Measurements from ENCODE around the gene TTYH1. TPM values are rescaled to one million over a fixed set of nuclear protein-coding genes. Genes with fewer than 3 reads are reported as not detected.

The TTYH1 gene
- total RNA-seq, 1 donor from 2014 or later: 144 TPM

GRCh38 chr19:54391589-54392061 lies 23.6 kb upstream of the TTYH1 start:
- H3K4me3 Mint-ChIP-seq (ENCODE audit: low read depth): no peak overlapping the region
- H3K9me3 Mint-ChIP-seq (ENCODE audit: low read depth): no peaks in the 10 kb centered on the region
- H3K27me3 Mint-ChIP-seq: peaks cover 54% of the 10 kb centered on the region
- no peak overlapping the region for H3K27ac Mint-ChIP-seq
- H3K4me1 Mint-ChIP-seq (ENCODE audit: low read depth): no peaks in the 10 kb centered on the region
- DNase-seq (ENCODE audit: low spot score, unreplicated experiment): no peak
- TF ChIP-seq CTCF (IDR thresholded peaks at IDR 0.05; ENCODE audit: unreplicated experiment): no peak
- H3K36me3 Mint-ChIP-seq (ENCODE audit: insufficient read depth): no peaks in the 10 kb centered on the region

- TF ChIP-seq CTCF (IDR thresholded peaks at IDR 0.05; ENCODE audit: unreplicated experiment): no peak
- Mint-ChIP-seq H3K9me3 (ENCODE audit: low read depth) (no peaks in the 10 kb centered on the region), H3K4me1 (ENCODE audit: low read depth) (no peaks in the 10 kb centered on the region), H3K27ac (no peak overlapping the region), H3K36me3 (ENCODE audit: insufficient read depth) (no peaks in the 10 kb centered on the region), H3K27me3 (peaks cover 55% of the 10 kb centered on the region), H3K4me3 (ENCODE audit: low read depth) (no peak overlapping the region)
- DNase-seq (ENCODE audit: low spot score, unreplicated experiment): no peak
Observed at GRCh38 chr19:54392105-54392504, 23.2 kb upstream of the TTYH1 start.

DNA sequence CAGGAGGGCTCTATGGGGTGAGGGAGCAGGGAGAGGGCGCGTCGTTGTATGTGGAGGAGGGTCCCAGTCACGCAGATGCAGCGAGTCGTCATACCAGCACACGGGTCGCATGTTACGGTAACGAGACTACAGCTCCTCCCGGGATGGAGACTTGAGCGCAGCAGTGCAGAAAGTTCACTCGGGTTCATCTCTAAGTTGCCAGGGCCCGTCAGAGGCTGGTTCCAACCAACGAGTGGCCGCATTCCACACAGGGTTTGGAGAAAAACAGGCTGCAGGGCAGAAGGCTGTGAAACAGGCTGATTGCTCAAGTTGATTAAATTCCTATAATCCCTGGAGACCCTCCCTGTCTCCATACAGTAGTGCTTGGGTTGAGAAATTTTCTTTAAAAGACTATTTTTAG lies 21.9 kb upstream of the TTYH1 start:
- no peak for TF ChIP-seq CTCF (IDR thresholded peaks at IDR 0.05; ENCODE audit: unreplicated experiment)
- Mint-ChIP-seq H3K4me3 (ENCODE audit: low read depth) (no peak overlapping the region), H3K9me3 (ENCODE audit: low read depth) (no peaks in the 10 kb centered on the region), H3K27ac (no peak overlapping the region), H3K36me3 (ENCODE audit: insufficient read depth) (no peaks in the 10 kb centered on the region), H3K27me3 (peaks cover 44% of the 10 kb centered on the region), H3K4me1 (ENCODE audit: low read depth) (no peaks in the 10 kb centered on the region)
- DNase-seq (ENCODE audit: low spot score, unreplicated experiment): no peak

DNA sequence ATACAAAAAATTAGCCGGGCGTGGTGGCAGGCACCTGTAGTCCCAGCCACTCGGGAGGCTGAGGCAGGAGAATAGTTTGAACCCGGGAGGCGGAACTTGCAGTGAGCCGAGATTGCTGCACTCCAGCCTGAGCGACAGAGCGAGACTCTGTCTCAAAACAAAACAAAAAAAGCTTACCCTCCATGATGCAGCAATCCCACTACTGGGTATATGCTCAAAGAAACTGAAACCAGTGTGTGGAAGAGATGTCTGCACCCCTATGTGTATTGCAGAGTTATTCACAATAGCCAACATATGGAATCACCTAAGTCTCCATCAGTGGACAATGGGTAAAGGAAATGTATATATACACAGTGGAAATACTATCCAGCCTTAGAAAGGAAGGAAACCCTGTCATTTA lies 19.6 kb upstream of the TTYH1 start:
- DNase-seq (ENCODE audit: low spot score, unreplicated experiment): no peak
- H3K4me3 Mint-ChIP-seq (ENCODE audit: low read depth): no peak overlapping the region

GRCh38 chr19:54399189-54399588 lies 16.1 kb upstream of the TTYH1 start:
- Mint-ChIP-seq H3K36me3 (ENCODE audit: insufficient read depth) (no peaks in the 10 kb centered on the region), H3K4me3 (ENCODE audit: low read depth) (no peak overlapping the region), H3K27me3 (peaks cover 14% of the 10 kb centered on the region), H3K27ac (no peak overlapping the region), H3K4me1 (ENCODE audit: low read depth) (no peaks in the 10 kb centered on the region), H3K9me3 (ENCODE audit: low read depth) (peaks cover 2% of the 10 kb centered on the region)
- TF ChIP-seq CTCF (IDR thresholded peaks at IDR 0.05; ENCODE audit: unreplicated experiment): no peak
- no peak for DNase-seq (ENCODE audit: low spot score, unreplicated experiment)

More for the DNA sequence above, 19.6 kb upstream of the TTYH1 start:
- peaks cover 33% of the 10 kb centered on the region for H3K27me3 Mint-ChIP-seq
- H3K27ac Mint-ChIP-seq: no peak overlapping the region
- H3K9me3 Mint-ChIP-seq (ENCODE audit: low read depth): no peaks in the 10 kb centered on the region
- no peak for TF ChIP-seq CTCF (IDR thresholded peaks at IDR 0.05; ENCODE audit: unreplicated experiment)
- H3K36me3 Mint-ChIP-seq (ENCODE audit: insufficient read depth): no peaks in the 10 kb centered on the region
- no peaks in the 10 kb centered on the region for H3K4me1 Mint-ChIP-seq (ENCODE audit: low read depth)
